Chondrocyte (in vitro differentiated cells): ENCODE data around the gene MEX3D. TPM values are rescaled to one million over a fixed set of nuclear protein-coding genes. Genes with fewer than 3 reads are reported as not detected.
"Not testable (repeated sequence)": the region's sequence is repeated elsewhere in the genome, so short reads cannot be mapped to it uniquely, and the experiment has no call there.

Experiments used
- DNase-seq: peaks from one replicate; pipeline ENCODE4 v3.0.0; 2021; ENCODE audit warnings: mixed read lengths, low spot score
- H3K27ac Mint-ChIP-seq: one replicate; pipeline ENCODE4 v1.8.0; 2021; ENCODE audit warnings: mild to moderate bottlenecking, moderate library complexity, mixed read lengths; ENCODE audit not compliant: unreplicated experiment
- H3K27me3 Mint-ChIP-seq: 2 replicates; pipeline ENCODE4 v1.8.0; 2021; ENCODE audit warnings: low read depth, mixed read lengths
- H3K36me3 Mint-ChIP-seq: 2 replicates; pipeline ENCODE4 v1.8.0; 2021; ENCODE audit warnings: low read depth, mixed read lengths
- H3K4me1 Mint-ChIP-seq: 2 replicates; pipeline ENCODE4 v1.8.0; 2021; ENCODE audit warnings: low read depth, mild to moderate bottlenecking, mixed read lengths
- H3K4me3 Mint-ChIP-seq: one replicate; pipeline ENCODE4 v1.8.0; 2021; ENCODE audit warnings: mild to moderate bottlenecking, moderate library complexity, mixed read lengths; ENCODE audit not compliant: unreplicated experiment
- H3K9me3 Mint-ChIP-seq: 2 replicates; pipeline ENCODE4 v1.8.0; 2021; ENCODE audit warnings: low read depth, mixed read lengths
- CTCF ChIP-seq: fragments of 200-600 bp; sonication (generic); IDR thresholded peaks from 2 replicates; pipeline ENCODE4 v1.5.0; 2021; ENCODE audit warnings: antibody characterized with exemption, mild to moderate bottlenecking, moderate library complexity
- total RNA-seq: library from RNA; stranded (reverse); gene quantifications from 3 replicates; pipeline ENCODE4 v1.2.1, GENCODE V29; 2021

MEX3D gene
- total RNA-seq, 1 donor from 2014 or later = 60.1 TPM

DNA sequence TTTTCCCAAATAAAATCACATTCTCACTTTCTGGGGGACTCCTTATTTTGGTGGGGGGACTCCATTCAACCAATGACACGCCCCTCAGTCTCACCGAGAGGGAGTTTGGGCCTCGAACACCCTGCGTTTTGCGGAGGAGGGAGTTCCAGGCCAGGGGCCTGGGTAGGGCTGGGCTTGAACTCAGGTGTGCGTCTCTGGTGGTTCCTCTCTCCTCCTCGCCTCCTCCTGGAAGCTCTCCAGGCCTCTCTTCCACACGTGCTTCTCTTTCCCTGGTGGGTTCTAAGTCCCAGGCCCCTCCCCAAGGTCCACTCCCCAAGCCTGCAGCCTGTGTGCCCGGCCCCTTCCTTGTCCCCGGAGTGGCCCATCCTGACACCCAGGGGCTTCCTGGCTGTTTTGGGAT is 14.7 kb downstream of the MEX3D start:
- Mint-ChIP-seq H3K27me3 (no peaks in the 10 kb centered on the region), H3K27ac (no peak overlapping the region), H3K9me3 (no peaks in the 10 kb centered on the region), H3K4me3 (no peak overlapping the region), H3K4me1 (no peaks in the 10 kb centered on the region), H3K36me3 (peaks cover 3% of the 10 kb centered on the region)
- DNase-seq = no peak
- no peak for TF ChIP-seq CTCF

DNA sequence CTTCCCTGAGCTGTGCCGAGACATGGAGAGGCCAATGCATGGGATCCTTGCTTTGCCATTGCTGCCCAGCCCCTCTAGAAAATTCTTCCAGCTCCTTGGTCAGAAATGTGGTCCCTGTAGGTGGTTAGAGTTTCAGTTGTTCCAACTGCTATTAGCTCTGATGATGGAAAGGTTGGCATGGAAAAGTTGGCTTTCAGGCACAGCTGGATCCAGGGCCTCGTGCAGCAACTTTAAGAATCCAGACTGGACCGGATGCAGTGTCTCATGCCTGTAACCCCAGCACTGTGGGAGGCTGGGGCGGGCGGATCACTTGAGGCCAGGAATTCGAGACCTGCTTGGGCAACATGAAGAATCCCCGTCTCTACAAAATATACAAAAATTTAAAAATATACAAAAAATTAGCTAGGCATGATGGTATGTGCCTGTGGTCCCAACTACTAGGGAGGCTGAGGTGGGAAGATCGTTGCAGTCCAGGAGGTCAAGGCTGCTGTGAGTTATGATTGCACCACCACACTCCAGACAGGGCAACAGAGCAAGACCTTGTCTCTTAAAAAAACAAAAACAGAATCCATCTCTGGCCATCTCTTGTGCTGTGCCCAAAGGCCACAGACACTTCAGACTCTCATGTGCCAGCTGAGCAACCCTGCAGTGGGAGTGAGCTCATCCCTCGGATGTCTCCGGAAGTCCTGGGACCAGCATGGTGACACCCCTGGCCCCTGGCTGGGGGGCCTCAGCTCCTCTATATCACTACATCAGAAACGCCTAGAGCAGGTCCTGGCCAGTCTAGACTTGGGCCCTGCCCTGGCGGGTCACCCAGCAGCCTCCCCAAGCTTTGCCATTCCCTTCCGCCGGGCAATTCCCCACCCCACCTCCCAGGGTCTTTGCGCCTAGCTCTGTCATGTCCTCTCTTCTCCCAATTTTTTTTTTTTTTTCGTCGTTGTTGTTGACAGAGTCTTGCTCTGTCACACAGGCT is 16.8 kb downstream of the MEX3D start:
- no peak for TF ChIP-seq CTCF
- Mint-ChIP-seq H3K4me1 (peaks cover under 1% of the 10 kb centered on the region), H3K27me3 (no peaks in the 10 kb centered on the region), H3K27ac (no peak overlapping the region), H3K4me3 (no peak overlapping the region), H3K9me3 (no peaks in the 10 kb centered on the region), H3K36me3 (peaks cover 1% of the 10 kb centered on the region)
- no peak for DNase-seq

DNA sequence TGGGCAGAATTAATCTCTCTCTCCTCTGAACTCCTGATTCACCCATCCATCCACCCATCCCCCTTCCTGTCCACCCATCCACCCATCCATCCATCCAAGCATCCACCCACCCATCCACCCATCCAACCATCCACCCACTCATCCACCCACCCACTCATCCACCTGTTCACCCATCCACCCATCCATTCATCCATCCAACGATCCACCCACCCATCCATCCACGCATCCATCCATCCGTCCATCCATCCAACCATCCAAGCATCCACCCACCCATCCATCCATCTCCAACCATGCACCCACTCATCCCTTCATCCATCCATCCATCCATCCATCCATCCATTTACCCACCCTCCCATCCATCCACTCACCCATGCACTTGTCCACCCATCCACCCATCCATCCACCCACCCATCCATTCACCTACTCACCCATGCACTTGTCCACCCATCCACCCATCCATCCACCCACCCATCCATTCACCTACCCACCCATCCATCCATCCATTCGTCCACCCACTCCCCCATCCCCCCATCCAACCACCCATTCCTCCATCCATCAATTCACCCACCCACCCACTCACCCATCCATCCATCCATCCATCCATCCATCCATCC is 18.7 kb downstream of the MEX3D start:
- no peak overlapping the region for H3K4me3 Mint-ChIP-seq
- H3K27me3 Mint-ChIP-seq = peaks cover 3% of the 10 kb centered on the region
- no peak for TF ChIP-seq CTCF
- no peaks in the 10 kb centered on the region for H3K9me3 Mint-ChIP-seq
- H3K27ac Mint-ChIP-seq = no peak overlapping the region
- peaks cover 4% of the 10 kb centered on the region for H3K4me1 Mint-ChIP-seq
- no peak for DNase-seq
- H3K36me3 Mint-ChIP-seq = peaks cover 1% of the 10 kb centered on the region

- Mint-ChIP-seq H3K27me3 (peaks cover 7% of the 10 kb centered on the region), H3K36me3 (peaks cover 4% of the 10 kb centered on the region), H3K9me3 (no peaks in the 10 kb centered on the region), H3K4me1 (peaks cover 5% of the 10 kb centered on the region), H3K4me3 (no peak overlapping the region), H3K27ac (no peak overlapping the region)
- TF ChIP-seq CTCF = no peak
- no peak for DNase-seq
Observed at GRCh38 chr19:1540365-1540925, 27.7 kb downstream of the MEX3D start.

DNA sequence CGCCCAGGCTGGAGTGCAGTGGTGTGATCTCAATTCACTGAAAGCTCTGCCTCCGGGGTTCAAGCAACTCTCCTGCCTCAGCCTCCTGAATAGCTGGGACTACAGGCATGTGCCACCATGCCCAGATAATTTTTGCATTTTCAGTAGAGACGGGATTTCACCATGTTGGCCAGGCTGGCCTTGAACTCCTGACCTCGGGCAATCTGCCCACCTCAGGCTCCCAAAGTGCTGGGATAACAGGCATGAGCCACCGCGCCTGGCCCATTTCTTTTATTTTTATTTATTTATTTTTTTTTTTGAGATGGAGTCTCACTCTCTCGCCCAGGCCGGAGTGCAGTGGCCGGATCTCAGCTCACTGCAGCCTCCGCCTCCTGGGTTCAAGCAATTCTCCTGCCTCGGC is 28.4 kb downstream of the MEX3D start:
- H3K9me3 Mint-ChIP-seq, H3K4me1 Mint-ChIP-seq, H3K27me3 Mint-ChIP-seq, DNase-seq, H3K4me3 Mint-ChIP-seq, H3K36me3 Mint-ChIP-seq, H3K27ac Mint-ChIP-seq: not testable (repeated sequence)
